ENCODE measurements around the gene PTCRA.

- TF ChIP-seq POLR2AphosphoS5 (IDR thresholded peaks at IDR 0.05; ENCODE audit: low read depth, low read length): no peak
- TF ChIP-seq CTCF (IDR thresholded peaks at IDR 0.05): no peak
- TF ChIP-seq SIN3A (IDR thresholded peaks at IDR 0.05; ENCODE audit: borderline replicate concordance, insufficient read depth, low read depth, low read length): no peak
- TF ChIP-seq, protein P1, sequence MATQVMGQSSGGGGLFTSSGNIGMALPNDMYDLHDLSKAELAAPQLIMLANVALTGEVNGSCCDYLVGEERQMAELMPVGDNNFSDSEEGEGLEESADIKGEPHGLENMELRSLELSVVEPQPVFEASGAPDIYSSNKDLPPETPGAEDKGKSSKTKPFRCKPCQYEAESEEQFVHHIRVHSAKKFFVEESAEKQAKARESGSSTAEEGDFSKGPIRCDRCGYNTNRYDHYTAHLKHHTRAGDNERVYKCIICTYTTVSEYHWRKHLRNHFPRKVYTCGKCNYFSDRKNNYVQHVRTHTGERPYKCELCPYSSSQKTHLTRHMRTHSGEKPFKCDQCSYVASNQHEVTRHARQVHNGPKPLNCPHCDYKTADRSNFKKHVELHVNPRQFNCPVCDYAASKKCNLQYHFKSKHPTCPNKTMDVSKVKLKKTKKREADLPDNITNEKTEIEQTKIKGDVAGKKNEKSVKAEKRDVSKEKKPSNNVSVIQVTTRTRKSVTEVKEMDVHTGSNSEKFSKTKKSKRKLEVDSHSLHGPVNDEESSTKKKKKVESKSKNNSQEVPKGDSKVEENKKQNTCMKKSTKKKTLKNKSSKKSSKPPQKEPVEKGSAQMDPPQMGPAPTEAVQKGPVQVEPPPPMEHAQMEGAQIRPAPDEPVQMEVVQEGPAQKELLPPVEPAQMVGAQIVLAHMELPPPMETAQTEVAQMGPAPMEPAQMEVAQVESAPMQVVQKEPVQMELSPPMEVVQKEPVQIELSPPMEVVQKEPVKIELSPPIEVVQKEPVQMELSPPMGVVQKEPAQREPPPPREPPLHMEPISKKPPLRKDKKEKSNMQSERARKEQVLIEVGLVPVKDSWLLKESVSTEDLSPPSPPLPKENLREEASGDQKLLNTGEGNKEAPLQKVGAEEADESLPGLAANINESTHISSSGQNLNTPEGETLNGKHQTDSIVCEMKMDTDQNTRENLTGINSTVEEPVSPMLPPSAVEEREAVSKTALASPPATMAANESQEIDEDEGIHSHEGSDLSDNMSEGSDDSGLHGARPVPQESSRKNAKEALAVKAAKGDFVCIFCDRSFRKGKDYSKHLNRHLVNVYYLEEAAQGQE (IDR thresholded peaks at IDR 0.05; ENCODE audit: insufficient read depth in 1 of 2, low read depth in 2 of 2, low read length in 1 of 2): no peak
Measured at GRCh38 chr6:42935322-42935721, 19.5 kb downstream of the PTCRA start.
